PC-3 (cell line): ENCODE results near the gene KRTAP10-11. TPM values are rescaled to one million over a fixed set of nuclear protein-coding genes. Genes with fewer than 3 reads are reported as not detected.
"Not testable (repeated sequence)": the region's sequence is repeated elsewhere in the genome, so short reads cannot be mapped to it uniquely, and the experiment has no call there.

Source experiments
- ATAC-seq: fragments of 200-7000 bp; cut with Tn5 transposase; 2 replicates; pipeline ENCODE4 v1.9.1; 2020; ENCODE audit warnings: mild to moderate bottlenecking, moderate library complexity
- BruUV-seq: library from RNA; stranded (reverse); fragments of 400-500 nt; replicated peaks from 2 replicates; lab custom pipeline; 2021; lab: Mats Ljungman, UMichigan
- CTCF ChIA-PET: fragments of 300-600 bp; sonication (Branson Sonifier 250); formaldehyde crosslinking; loops from one replicate; lab custom pipeline; 2022; ENCODE audit warnings: antibody characterized with exemption; lab: Charles Lee
- POLR2A ChIA-PET: fragments of 300-600 bp; sonication (Branson Sonifier 250); formaldehyde crosslinking; loops from one replicate; lab custom pipeline; 2022; ENCODE audit warnings: antibody characterized with exemption; ENCODE audit not compliant: unreplicated experiment; lab: Charles Lee
- DNase-seq: peaks from one replicate; pipeline ENCODE4 v3.0.0-alpha.2; 2015
- H2AFZ ChIP-seq: fragments of 300-600 bp; sonication (generic); 2 replicates; pipeline ENCODE4 v1.6.0; 2016; ENCODE audit warnings: antibody characterized with exemption, low read length
- H3F3A ChIP-seq: fragments of 300-600 bp; sonication (generic); one replicate; pipeline ENCODE4 v1.6.0; 2017; ENCODE audit warnings: antibody characterized with exemption, low read length, control low read depth, mild to moderate bottlenecking; ENCODE audit not compliant: unreplicated experiment
- H3K27ac ChIP-seq: fragments of 300-600 bp; sonication (generic); 2 replicates; pipeline ENCODE4 v1.5.1; 2016; ENCODE audit warnings: mild to moderate bottlenecking, low read length
- H3K27me3 ChIP-seq: fragments of 300-600 bp; sonication (generic); 2 replicates; pipeline ENCODE4 v1.6.1; 2016; ENCODE audit warnings: low read length, mixed read lengths
- H3K36me3 ChIP-seq: fragments of 300-600 bp; sonication (generic); 2 replicates; pipeline ENCODE4 v1.6.1; 2016; ENCODE audit warnings: low read depth, mixed run types, low read length, mixed read lengths
- H3K4me1 ChIP-seq: fragments of 300-600 bp; sonication (generic); 2 replicates; pipeline ENCODE4 v1.5.1; 2016; ENCODE audit warnings: low read length; ENCODE audit not compliant: insufficient read depth
- H3K4me2 ChIP-seq: fragments of 300-600 bp; sonication (generic); 2 replicates; pipeline ENCODE4 v1.6.0; 2016; ENCODE audit warnings: low read length
- H3K4me3 ChIP-seq: fragments of 300-600 bp; sonication (generic); 2 replicates; pipeline ENCODE4 v1.5.1; 2016; ENCODE audit warnings: mild to moderate bottlenecking, low read length, mixed read lengths
- H3K79me2 ChIP-seq: fragments of 300-600 bp; sonication (generic); 2 replicates; pipeline ENCODE4 v1.6.1; 2017; ENCODE audit warnings: low read length, mixed read lengths
- H3K9ac ChIP-seq: fragments of 300-600 bp; sonication (generic); 2 replicates; pipeline ENCODE4 v1.6.0; 2016; ENCODE audit warnings: mild to moderate bottlenecking, low read length
- H3K9me2 ChIP-seq: fragments of 300-600 bp; sonication (generic); replicated peaks from 2 replicates; pipeline ENCODE4 v1.6.1; 2016; ENCODE audit warnings: mixed run types, low read length, mixed read lengths
- H3K9me3 ChIP-seq: fragments of 300-600 bp; sonication (generic); 2 replicates; pipeline ENCODE4 v1.6.1; 2016; ENCODE audit warnings: low read length, mixed read lengths
- H4K20me1 ChIP-seq: fragments of 300-600 bp; sonication (generic); 2 replicates; pipeline ENCODE4 v1.6.1; 2016; ENCODE audit warnings: low read length, mixed read lengths
- CTCF ChIP-seq: fragments of 300-600 bp; sonication (generic); conservative IDR thresholded peaks from 2 replicates; pipeline ENCODE4 v1.5.1; 2017; ENCODE audit warnings: antibody characterized with exemption, low read depth, mild to moderate bottlenecking, low read length
- EZH2 ChIP-seq: fragments of 300-600 bp; sonication (generic); IDR thresholded peaks from one replicate; pipeline ENCODE4 v1.6.1; 2017; ENCODE audit warnings: antibody characterized with exemption, mild to moderate bottlenecking, low read length; ENCODE audit not compliant: unreplicated experiment
- EZH2phosphoT487 ChIP-seq: fragments of 300-600 bp; sonication (generic); IDR thresholded peaks from 2 replicates; pipeline ENCODE4 v1.6.1; 2018; ENCODE audit warnings: mild to moderate bottlenecking, antibody characterized with exemption, low read length, borderline replicate concordance
- intact Hi-C: fragments of 100-400 bp; cut with micrococcal nuclease; formaldehyde crosslinking; loops from 2 replicates; pipeline ENCODE4 v1.9.0; 2023
- total RNA-seq: library from RNA; depleted of rRNA; stranded (reverse); fragments of >200 nt; gene quantifications from 2 replicates; pipeline ENCODE4 v1.2.3, GENCODE V29; 2014

Gene KRTAP10-11
- total RNA-seq, 1 experiment from 2014 or later = not detected

DNA sequence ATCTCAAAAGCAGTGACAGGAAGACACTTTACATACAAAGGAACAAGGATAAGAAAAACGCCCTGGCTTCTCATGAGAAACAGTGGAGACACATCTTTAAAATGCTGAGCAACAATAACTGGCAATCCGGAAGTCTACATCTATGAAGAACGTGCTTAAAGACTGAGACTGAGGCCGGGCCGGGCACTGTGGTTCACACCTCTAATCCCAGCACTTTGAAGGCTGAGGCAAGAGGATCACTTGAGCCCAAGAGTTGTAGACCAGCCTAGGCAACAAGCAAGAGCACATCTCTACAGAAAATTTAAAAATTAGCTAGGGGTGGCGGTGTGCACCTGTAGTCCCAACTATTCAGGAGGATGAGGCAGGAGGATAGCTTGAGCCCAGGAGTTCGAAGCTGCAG is 37.9 kb downstream of the KRTAP10-11 start:
- intact Hi-C loops = no loop called here
- Histone ChIP-seq H3K27ac (no peak overlapping the region), H2AFZ (no peak overlapping the region), H3K79me2 (no peaks in the 10 kb centered on the region), H3K4me2 (no peak overlapping the region), H3K9me2 (no peaks in the 10 kb centered on the region), H4K20me1 (no peaks in the 10 kb centered on the region), H3F3A (no peaks in the 10 kb centered on the region), H3K4me3 (no peak overlapping the region), H3K36me3 (no peaks in the 10 kb centered on the region), H3K9ac (no peak overlapping the region), H3K27me3 (no peaks in the 10 kb centered on the region), H3K9me3 (no peaks in the 10 kb centered on the region), H3K4me1 (no peaks in the 10 kb centered on the region)
- TF ChIP-seq EZH2 = no peak
- TF ChIP-seq EZH2phosphoT487 = no peak
- TF ChIP-seq CTCF = no peak
- ATAC-seq (no peak), DNase-seq (no peak)
- no TSS peak for BruUV-seq
- POLR2A ChIA-PET = no interaction called here
- CTCF ChIA-PET = no interaction called here

DNA sequence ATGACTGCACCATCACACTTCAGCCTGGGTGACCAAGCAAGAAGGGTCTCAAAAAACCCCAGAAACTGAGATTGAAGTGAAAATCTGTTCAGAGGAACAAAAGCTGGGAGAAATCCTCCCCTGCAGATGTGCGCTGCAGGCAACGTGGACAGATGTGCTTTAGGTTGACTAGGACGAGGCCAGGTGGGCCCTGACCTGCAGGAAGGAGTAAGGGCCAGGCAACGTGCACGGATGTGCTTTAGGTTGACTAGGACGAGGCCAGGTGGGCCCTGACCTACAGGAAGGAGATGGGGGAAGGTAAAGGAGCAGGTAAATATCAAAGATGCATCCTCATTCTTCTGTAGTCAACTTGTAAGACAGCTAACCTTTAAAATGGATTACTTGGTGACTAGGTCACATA is 38.3 kb downstream of the KRTAP10-11 start:
- Histone ChIP-seq H2AFZ (no peak overlapping the region), H3K4me2 (no peak overlapping the region), H3F3A (no peaks in the 10 kb centered on the region), H3K36me3 (no peaks in the 10 kb centered on the region), H3K79me2 (no peaks in the 10 kb centered on the region), H4K20me1 (no peaks in the 10 kb centered on the region), H3K4me3 (no peak overlapping the region), H3K9me3 (no peaks in the 10 kb centered on the region), H3K9ac (no peak overlapping the region), H3K27ac (no peak overlapping the region), H3K4me1 (no peaks in the 10 kb centered on the region), H3K9me2 (no peaks in the 10 kb centered on the region), H3K27me3 (no peaks in the 10 kb centered on the region)
- ChIA-PET CTCF (no interaction called here), POLR2A (no interaction called here)
- no TSS peak for BruUV-seq
- DNase-seq (no peak), ATAC-seq (no peak)
- intact Hi-C loops = no loop called here
- TF ChIP-seq EZH2 (no peak), EZH2phosphoT487 (no peak), CTCF (no peak)

DNA sequence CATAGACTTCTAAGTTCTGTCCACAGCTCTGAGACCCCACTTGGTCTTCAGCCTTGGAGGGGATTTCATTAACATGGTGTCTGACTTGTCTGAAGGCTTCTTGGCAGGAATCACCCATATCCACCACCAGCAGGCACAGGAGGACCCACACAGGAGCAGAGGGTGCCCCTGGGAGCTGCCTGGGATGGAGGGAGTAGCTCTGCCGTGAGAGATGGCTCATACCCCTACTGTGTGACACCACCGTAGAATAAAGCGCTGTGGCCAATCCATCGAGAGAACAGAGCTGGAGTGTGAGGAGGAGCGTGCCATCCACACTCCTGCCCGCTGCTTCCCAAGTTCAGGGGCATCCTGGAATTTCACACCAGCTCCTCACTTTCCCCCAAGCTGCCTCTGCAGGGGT is 38.8 kb downstream of the KRTAP10-11 start:
- H3K27ac ChIP-seq, CTCF ChIA-PET, BruUV-seq, H3K79me2 ChIP-seq, H3F3A ChIP-seq, ATAC-seq, H3K36me3 ChIP-seq, intact Hi-C loops, H3K4me2 ChIP-seq, H3K4me3 ChIP-seq, H3K9me2 ChIP-seq, H4K20me1 ChIP-seq, POLR2A ChIA-PET, H3K27me3 ChIP-seq, DNase-seq, H3K9ac ChIP-seq, H2AFZ ChIP-seq, H3K4me1 ChIP-seq, H3K9me3 ChIP-seq: not testable (repeated sequence)
